Hypothalamus (tissue), 51 donors: Measurements from ENCODE around the gene KIRREL2.

Experiments used
- DNase-seq, 51 donors: peaks; one replicate each; lab custom pipeline; 2025; lab: John Stamatoyannopoulos, UW

KIRREL2 gene

DNA sequence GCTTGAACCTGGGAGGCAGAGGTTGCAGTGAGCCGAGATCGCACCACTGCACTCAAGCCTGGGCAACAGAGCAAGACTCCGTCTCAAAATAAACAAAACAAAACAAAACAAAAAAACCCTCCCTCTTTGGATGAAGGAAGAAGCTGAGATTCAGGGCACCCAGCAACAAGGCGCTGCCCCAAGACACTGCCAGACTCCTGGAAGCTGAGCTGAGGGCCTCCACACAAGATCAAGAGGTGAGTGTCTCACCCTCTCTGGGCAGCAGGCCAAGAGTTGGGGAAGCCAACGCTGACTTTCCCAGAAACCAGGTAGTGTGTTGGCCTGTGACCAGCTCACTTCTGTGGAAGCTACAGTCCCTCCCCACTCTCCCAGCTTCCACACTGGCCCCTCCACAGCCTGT lies 55.1 kb downstream of the KIRREL2 start:
- no peak for DNase-seq

DNA sequence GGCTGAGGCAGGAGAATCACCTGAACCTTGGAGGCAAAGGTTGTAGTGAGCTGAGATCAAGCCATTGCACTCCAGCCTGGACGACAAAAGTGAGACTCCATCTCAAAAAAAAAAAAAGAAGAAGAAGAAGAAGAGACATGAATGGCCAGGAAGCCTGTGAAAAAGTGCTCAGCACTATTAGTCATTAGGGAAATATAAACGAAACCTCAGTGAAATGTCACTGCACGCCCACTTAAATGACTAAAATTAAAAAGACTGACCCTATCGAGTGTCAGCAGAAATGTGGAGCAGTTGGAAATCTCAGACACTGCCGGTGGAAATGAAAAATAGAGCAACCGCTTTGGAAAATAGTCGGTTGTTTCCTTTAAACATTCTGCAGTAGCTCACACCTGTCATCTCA lies 56.9 kb downstream of the KIRREL2 start:
- DNase-seq: no peak

DNA sequence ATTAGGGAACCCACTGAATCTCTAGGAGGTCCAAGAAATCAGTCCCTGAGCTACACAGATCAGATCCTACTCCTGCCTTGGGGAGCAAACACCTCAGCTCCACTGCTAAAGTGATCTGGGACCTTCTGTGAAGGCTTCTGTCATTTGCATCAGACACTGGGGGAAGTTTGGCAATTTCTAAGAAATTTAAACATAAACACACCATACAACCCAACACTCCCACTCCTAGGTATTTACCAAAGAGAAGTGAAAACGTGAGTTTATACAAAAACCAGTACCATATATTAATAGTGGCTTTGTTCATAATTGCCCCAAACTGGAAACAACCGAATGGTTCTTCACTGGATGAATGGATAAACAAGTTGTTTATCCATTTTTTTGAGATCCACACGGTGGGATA lies 58.7 kb downstream of the KIRREL2 start:
- DNase-seq: no peak
